ENCODE results near the gene OSBP2.

DNA sequence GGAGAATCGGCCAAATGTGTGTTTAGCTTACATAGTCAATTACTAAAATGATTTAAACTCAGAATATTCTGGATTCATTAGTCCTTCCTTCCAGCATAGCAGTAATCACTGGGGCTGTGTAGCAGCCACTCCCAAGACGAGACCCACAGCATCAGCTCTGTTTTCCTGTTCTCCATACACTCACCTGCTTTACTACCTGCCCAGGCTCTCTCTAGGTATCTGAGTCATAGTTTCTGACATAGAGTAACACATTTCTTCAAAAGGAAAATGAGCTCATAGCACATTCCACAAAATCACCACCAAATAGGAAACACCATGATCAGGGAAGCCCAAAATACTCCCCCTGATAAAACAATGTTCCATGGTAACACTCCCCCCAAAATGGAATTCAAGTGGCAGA is 251.0 kb downstream of the OSBP2 start:
- TF ChIP-seq, protein P1, sequence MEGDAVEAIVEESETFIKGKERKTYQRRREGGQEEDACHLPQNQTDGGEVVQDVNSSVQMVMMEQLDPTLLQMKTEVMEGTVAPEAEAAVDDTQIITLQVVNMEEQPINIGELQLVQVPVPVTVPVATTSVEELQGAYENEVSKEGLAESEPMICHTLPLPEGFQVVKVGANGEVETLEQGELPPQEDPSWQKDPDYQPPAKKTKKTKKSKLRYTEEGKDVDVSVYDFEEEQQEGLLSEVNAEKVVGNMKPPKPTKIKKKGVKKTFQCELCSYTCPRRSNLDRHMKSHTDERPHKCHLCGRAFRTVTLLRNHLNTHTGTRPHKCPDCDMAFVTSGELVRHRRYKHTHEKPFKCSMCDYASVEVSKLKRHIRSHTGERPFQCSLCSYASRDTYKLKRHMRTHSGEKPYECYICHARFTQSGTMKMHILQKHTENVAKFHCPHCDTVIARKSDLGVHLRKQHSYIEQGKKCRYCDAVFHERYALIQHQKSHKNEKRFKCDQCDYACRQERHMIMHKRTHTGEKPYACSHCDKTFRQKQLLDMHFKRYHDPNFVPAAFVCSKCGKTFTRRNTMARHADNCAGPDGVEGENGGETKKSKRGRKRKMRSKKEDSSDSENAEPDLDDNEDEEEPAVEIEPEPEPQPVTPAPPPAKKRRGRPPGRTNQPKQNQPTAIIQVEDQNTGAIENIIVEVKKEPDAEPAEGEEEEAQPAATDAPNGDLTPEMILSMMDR (IDR thresholded peaks at IDR 0.05) = no peak
- no peak for TF ChIP-seq POLR2A (IDR thresholded peaks at IDR 0.05)
